BJ (cell line): ENCODE results near the gene FBXO11. TPM values are rescaled to one million over a fixed set of nuclear protein-coding genes. Genes with fewer than 3 reads are reported as not detected.

Experiments used
- CTCF ChIA-PET: fragments of 350-600 bp; formaldehyde crosslinking; extraction: SDS; loops from one replicate; lab custom pipeline; 2021; ENCODE audit warnings: antibody characterized with exemption, inconsistent platforms; lab: Yijun Ruan, JAX
- POLR2A ChIA-PET: fragments of 300-600 bp; sonication (Branson Sonifier 250); formaldehyde crosslinking; extraction: SDS; loops from one replicate; lab custom pipeline; 2021; ENCODE audit warnings: antibody characterized with exemption; lab: Charles Lee
- DNase-seq: peaks from one replicate; pipeline ENCODE4 v3.0.0-alpha.2; 2011; ENCODE audit warnings: low read depth
- H3K27me3 ChIP-seq: 2 replicates; pipeline ENCODE4 v1.6.0; 2011; ENCODE audit warnings: low read length; ENCODE audit not compliant: control insufficient read depth, insufficient read depth
- H3K36me3 ChIP-seq: 2 replicates; pipeline ENCODE4 v1.5.1; 2011; ENCODE audit warnings: low read length; ENCODE audit not compliant: control insufficient read depth, insufficient read depth
- H3K4me3 ChIP-seq: 2 replicates; pipeline ENCODE4 v1.5.1; 2011; ENCODE audit warnings: low read depth, mild to moderate bottlenecking, control low read depth, low read length
- polyA plus RNA-seq: library from polyadenylated mRNA; depleted of rRNA; stranded (reverse); fragments of >200 nt; gene quantifications from 2 replicates; pipeline ENCODE4 v1.2.3, GENCODE V29; 2011
- TF ChIP-seq, protein P1 (sequence below): IDR thresholded peaks from 2 replicates; pipeline ENCODE4 v1.5.1; 2011; ENCODE audit warnings: low read depth, mild to moderate bottlenecking, control low read depth, inconsistent platforms, low read length, moderate library complexity; ENCODE audit not compliant: insufficient read depth

FBXO11 gene
- polyA plus RNA-seq, 1 experiment: 21.5 TPM

DNA sequence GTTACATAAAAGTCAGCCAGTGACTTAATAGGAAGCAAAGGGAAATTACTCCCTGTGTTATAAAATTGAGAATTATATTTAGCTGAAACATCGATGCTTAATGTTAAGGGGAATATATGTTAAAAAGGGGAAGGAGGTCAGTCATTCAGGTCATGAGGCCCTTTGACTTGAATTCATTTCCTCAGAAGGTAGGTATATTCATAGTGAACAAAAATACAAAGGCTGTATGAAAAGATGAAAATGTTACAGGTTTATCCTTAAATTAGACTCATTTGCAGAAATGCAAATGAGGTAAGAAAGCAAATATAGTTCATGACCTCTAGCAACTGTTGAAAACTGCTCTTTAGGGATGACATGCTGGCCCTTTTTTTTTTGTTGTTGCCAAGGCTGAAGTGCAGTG lies 102.5 kb downstream of the FBXO11 start:
- Histone ChIP-seq H3K27me3 (no peaks in the 10 kb centered on the region), H3K4me3 (no peak overlapping the region), H3K36me3 (peaks cover 24% of the 10 kb centered on the region)
- ChIA-PET POLR2A (no interaction called here), CTCF (no interaction called here)
- DNase-seq: no peak
- TF ChIP-seq, protein P1, sequence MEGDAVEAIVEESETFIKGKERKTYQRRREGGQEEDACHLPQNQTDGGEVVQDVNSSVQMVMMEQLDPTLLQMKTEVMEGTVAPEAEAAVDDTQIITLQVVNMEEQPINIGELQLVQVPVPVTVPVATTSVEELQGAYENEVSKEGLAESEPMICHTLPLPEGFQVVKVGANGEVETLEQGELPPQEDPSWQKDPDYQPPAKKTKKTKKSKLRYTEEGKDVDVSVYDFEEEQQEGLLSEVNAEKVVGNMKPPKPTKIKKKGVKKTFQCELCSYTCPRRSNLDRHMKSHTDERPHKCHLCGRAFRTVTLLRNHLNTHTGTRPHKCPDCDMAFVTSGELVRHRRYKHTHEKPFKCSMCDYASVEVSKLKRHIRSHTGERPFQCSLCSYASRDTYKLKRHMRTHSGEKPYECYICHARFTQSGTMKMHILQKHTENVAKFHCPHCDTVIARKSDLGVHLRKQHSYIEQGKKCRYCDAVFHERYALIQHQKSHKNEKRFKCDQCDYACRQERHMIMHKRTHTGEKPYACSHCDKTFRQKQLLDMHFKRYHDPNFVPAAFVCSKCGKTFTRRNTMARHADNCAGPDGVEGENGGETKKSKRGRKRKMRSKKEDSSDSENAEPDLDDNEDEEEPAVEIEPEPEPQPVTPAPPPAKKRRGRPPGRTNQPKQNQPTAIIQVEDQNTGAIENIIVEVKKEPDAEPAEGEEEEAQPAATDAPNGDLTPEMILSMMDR: no peak

DNA sequence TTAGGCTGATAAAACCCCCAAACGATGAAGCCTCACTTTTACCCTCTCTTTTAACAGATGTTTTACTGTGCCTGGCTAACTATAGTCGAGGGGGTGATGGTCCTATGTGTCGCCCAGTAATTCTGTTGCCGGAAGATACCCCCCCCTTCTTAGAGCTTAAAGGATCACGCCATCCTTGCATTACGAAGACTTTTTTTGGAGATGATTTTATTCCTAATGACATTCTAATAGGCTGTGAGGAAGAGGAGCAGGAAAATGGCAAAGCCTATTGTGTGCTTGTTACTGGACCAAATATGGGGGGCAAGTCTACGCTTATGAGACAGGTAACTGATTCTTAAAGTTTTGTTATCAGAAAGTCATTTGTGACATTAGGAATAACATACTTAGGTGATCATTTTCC lies 102.9 kb downstream of the FBXO11 start:
- peaks cover 25% of the 10 kb centered on the region for H3K36me3 ChIP-seq
- no peaks in the 10 kb centered on the region for H3K27me3 ChIP-seq
- CTCF ChIA-PET: no interaction called here
- TF ChIP-seq, protein P1: no peak
- no peak overlapping the region for H3K4me3 ChIP-seq
- DNase-seq: no peak
- POLR2A ChIA-PET: no interaction called here

DNA sequence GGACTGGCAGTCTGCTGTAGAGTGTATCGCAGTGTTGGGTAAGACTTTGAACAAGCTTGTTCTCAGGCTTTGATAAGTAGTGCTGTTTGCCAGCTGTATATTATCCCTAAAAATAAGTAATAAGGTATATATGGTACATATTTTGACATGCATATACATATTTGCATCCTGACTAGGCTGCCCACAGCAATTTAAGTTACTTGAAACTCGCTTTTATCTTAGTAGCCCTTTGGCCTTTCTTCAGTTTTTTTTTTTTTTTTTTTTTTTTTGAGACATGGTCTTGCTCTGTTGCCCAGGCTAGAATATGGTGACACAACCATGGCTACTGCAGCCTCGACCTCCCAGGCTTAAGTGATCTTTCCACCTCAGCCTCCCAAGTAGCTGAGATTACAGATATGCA lies 105.2 kb downstream of the FBXO11 start:
- Histone ChIP-seq H3K27me3 (no peaks in the 10 kb centered on the region), H3K4me3 (no peak overlapping the region), H3K36me3 (peaks cover 30% of the 10 kb centered on the region)
- no peak for DNase-seq
- CTCF ChIA-PET: interaction anchor here (1.1 to 1.2 kb wide), 2 partner anchors 16 to 34 kb away, joined by 3 to 4 read pairs; no protein-coding TSS in a partner anchor
- TF ChIP-seq, protein P1: no peak
- POLR2A ChIA-PET: no interaction called here

GRCh38 chr2:47799031-47799609 lies 107.2 kb downstream of the FBXO11 start:
- no peaks in the 10 kb centered on the region for H3K27me3 ChIP-seq
- ChIA-PET CTCF (no interaction called here), POLR2A (no interaction called here)
- TF ChIP-seq, protein P1: no peak
- peaks cover 29% of the 10 kb centered on the region for H3K36me3 ChIP-seq
- H3K4me3 ChIP-seq: no peak overlapping the region
- no peak for DNase-seq

- Histone ChIP-seq H3K36me3 (peaks cover 26% of the 10 kb centered on the region), H3K4me3 (no peak overlapping the region), H3K27me3 (no peaks in the 10 kb centered on the region)
- TF ChIP-seq, protein P1: no peak
- ChIA-PET POLR2A (interaction anchor here (0.5 kb wide), 1 partner anchor 15 kb away, joined by 4 read pairs; no protein-coding TSS in a partner anchor), CTCF (no interaction called here)
- DNase-seq: no peak
Observed at GRCh38 chr2:47798631-47799030, 107.7 kb downstream of the FBXO11 start.
